ENCODE data around the gene PRRT3. TPM values are rescaled to one million over a fixed set of nuclear protein-coding genes. Genes with fewer than 3 reads are reported as not detected.

Gene PRRT3
- total and polyA plus RNA-seq, 2 of the 13 experiments (the other 11 are each of a cell fraction or from before 2014, with no cell fraction given) = 0.22 to 0.44 TPM

DNA sequence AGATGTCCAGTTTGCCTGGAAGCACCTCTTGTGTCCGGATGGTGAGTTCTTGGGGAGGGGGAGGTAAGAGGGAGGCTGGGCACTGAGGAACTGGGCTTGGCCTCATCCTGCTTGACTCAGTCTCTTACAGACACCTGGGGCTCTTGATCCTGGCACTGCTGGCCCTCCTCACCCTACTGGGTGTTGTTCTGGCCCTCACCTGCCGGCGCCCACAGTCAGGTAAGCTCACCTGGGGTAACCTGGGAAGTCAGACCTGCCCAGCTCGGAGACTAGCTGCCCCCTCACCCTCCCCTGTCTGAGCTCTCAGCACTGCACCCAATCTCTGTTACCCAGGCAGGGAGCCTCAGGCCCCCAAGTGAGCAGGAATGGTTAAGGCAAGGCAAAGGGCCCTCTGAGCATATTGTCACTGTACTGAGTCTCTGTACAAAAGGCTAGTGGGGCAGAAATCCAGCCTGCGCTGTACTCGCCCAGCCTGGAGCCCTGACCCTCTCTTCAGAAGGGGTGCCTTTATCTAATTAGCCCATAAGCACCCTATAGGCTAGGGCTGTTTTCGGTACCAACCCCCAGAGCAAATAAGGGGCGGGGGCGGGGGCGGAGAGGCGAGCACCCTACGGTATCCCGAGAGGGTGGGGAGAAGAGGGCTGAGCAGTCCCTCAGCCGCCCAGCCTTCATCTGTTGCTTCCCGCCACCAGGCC lies 37.5 kb downstream of the PRRT3 start (continued):
- TF ChIP-seq ZNF839 (CRISPR knock-in tag; IDR thresholded peaks at IDR 0.05; ENCODE audit: borderline replicate concordance) (no peak), BORCS8-MEF2B (CRISPR knock-in tag; IDR thresholded peaks at IDR 0.05) (0 out of 2 replicates have a peak, but pooled peaks have one; percentile 0), ARNTL (CRISPR knock-in tag; IDR thresholded peaks at IDR 0.05) (no peak), NR1H2 (CRISPR knock-in tag; IDR thresholded peaks at IDR 0.05; ENCODE audit: borderline replicate concordance, low read depth) (no peak), ZNF629 (CRISPR knock-in tag; conservative IDR thresholded peaks at IDR 0.05) (peak; percentile 23; the same call in 1 of the 2 replicates), TCF7 (IDR thresholded peaks at IDR 0.05; ENCODE audit: low read depth) (no peak), ZNF17 (CRISPR knock-in tag; IDR thresholded peaks at IDR 0.05) (peak; percentile 50), DNMT3B (CRISPR knock-in tag; conservative IDR thresholded peaks at IDR 0.05) (no peak), ZNF788 (CRISPR knock-in tag; IDR thresholded peaks at IDR 0.05; ENCODE audit: borderline replicate concordance) (0 out of 2 replicates have a peak, but pooled peaks have one; percentile 0), ZNF235 (CRISPR knock-in tag; IDR thresholded peaks at IDR 0.05; ENCODE audit: borderline replicate concordance) (no peak; the same call in 1 of the 2 replicates), MTF1 (CRISPR knock-in tag; IDR thresholded peaks at IDR 0.05) (0 out of 2 replicates have a peak, but pooled peaks have one; percentile 78), HNF4A (CRISPR knock-in tag; IDR thresholded peaks at IDR 0.05) (no peak), ZFP90 (CRISPR knock-in tag; IDR thresholded peaks at IDR 0.05; ENCODE audit: borderline replicate concordance) (0 out of 2 replicates have a peak, but pooled peaks have one; percentile 9), KDM2A (CRISPR knock-in tag; IDR thresholded peaks at IDR 0.05; ENCODE audit: borderline replicate concordance, low read depth) (peak; percentile 9; the same call in 1 of the 2 replicates)
- TF ChIP-seq, protein P1, sequence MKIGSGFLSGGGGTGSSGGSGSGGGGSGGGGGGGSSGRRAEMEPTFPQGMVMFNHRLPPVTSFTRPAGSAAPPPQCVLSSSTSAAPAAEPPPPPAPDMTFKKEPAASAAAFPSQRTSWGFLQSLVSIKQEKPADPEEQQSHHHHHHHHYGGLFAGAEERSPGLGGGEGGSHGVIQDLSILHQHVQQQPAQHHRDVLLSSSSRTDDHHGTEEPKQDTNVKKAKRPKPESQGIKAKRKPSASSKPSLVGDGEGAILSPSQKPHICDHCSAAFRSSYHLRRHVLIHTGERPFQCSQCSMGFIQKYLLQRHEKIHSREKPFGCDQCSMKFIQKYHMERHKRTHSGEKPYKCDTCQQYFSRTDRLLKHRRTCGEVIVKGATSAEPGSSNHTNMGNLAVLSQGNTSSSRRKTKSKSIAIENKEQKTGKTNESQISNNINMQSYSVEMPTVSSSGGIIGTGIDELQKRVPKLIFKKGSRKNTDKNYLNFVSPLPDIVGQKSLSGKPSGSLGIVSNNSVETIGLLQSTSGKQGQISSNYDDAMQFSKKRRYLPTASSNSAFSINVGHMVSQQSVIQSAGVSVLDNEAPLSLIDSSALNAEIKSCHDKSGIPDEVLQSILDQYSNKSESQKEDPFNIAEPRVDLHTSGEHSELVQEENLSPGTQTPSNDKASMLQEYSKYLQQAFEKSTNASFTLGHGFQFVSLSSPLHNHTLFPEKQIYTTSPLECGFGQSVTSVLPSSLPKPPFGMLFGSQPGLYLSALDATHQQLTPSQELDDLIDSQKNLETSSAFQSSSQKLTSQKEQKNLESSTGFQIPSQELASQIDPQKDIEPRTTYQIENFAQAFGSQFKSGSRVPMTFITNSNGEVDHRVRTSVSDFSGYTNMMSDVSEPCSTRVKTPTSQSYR (CRISPR knock-in tag; IDR thresholded peaks at IDR 0.05; ENCODE audit: borderline replicate concordance) = peak; percentile 72; the same call in 1 of the 2 replicates
- TF ChIP-seq, protein P2, sequence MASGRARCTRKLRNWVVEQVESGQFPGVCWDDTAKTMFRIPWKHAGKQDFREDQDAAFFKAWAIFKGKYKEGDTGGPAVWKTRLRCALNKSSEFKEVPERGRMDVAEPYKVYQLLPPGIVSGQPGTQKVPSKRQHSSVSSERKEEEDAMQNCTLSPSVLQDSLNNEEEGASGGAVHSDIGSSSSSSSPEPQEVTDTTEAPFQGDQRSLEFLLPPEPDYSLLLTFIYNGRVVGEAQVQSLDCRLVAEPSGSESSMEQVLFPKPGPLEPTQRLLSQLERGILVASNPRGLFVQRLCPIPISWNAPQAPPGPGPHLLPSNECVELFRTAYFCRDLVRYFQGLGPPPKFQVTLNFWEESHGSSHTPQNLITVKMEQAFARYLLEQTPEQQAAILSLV (CRISPR knock-in tag; IDR thresholded peaks at IDR 0.05; ENCODE audit: borderline replicate concordance) = no peak
- TF ChIP-seq, protein P3, sequence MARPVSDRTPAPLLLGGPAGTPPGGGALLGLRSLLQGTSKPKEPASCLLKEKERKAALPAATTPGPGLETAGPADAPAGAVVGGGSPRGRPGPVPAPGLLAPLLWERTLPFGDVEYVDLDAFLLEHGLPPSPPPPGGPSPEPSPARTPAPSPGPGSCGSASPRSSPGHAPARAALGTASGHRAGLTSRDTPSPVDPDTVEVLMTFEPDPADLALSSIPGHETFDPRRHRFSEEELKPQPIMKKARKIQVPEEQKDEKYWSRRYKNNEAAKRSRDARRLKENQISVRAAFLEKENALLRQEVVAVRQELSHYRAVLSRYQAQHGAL (CRISPR knock-in tag; IDR thresholded peaks at IDR 0.05; ENCODE audit: not compliant biosample characterization) = peak; percentile 79

Measured in HepG2 (cell line).